SKM-1 (cell line): ENCODE results near the gene MX1.
A peak's percentile ranks its signal among the peaks of the same experiment; 100 is the strongest.
"Not testable (repeated sequence)": the region's sequence is repeated elsewhere in the genome, so short reads cannot be mapped to it uniquely, and the experiment has no call there.

Experiments
- DNase-seq: peaks from one replicate; lab custom pipeline; 2025; ENCODE audit not compliant: unreplicated experiment; lab: John Stamatoyannopoulos, UW

The MX1 gene

DNA sequence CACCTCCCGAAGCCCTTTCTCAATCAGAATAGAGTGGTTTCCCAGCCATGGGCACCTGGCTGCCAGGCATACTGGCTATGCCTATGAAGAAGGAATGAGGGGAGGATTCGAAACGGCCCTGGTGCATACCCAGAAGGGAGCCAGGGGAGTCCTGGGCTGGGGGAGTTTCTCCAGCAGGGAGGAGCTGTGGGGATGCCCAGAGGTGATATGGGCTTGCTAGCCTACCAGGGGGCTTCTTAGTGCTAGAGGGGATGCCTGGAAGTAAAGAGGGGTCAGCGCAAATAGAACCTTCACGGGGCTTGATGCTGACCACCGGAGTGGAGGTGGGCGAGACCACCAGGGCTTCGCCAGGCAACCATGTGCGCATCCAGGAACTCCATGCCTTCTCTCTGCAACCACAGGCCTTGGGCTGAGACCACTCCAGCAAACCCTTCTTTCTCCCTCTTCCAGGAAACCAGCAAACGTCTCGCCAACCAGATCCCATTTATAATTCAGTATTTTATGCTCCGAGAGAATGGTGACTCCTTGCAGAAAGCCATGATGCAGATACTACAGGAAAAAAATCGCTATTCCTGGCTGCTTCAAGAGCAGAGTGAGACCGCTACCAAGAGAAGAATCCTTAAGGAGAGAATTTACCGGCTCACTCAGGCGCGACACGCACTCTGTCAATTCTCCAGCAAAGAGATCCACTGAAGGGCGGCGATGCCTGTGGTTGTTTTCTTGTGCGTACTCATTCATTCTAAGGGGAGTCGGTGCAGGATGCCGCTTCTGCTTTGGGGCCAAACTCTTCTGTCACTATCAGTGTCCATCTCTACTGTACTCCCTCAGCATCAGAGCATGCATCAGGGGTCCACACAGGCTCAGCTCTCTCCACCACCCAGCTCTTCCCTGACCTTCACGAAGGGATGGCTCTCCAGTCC lies 18.2 kb upstream of the MX1 start:
- DNase-seq, result no peak

DNA sequence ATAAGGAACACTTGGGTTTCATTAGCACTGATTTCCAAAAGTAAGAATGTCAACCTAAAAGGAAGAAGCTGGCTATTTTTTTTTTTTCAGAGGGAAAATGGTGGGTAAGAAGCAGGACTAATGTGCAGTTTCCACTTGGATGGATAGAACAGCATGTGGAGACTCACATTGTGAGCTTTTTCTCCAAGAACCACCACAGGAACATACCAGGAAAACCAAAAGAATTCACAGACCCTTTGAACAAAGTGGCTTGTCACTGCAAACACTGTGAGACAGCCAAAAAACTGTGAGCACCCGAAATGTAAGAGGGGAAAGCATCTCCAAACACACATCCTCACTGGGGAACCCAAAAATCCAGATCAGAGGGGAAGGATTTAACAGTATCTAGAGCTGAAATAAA lies 15.7 kb upstream of the MX1 start:
- DNase-seq, result no peak

DNA sequence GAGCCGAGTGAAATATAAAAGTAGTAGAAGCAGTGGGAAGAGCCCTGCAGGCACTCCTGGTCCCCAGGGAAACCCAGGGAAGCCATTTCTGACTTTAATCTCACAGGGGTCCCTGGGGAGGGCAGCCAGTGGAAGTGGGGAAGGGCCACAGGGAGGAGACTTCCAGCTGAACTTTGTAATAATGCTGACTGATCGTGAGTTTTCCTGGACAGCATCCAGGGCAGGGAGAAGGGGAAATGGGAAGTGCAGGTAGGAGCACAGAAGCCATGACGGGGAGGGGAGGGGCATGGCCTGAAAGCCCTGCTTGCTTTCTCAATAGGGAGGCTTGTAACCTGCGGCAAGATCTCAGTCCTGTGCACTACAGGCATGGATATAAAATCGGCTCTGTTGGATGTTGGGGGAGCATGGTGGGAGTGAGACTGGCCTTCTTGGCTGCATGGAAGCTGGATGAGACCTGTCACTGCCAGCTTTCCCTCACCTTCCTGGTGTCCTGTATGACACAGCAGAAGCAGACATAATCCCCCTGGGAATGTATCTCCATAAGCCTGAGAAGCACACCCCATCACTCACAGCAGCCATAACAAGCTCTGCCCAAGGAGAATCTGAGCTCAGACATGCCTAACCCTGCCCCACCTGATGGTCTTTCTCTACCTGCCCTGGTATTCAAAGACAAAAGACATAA lies 15.1 kb upstream of the MX1 start:
- no peak for DNase-seq

DNA sequence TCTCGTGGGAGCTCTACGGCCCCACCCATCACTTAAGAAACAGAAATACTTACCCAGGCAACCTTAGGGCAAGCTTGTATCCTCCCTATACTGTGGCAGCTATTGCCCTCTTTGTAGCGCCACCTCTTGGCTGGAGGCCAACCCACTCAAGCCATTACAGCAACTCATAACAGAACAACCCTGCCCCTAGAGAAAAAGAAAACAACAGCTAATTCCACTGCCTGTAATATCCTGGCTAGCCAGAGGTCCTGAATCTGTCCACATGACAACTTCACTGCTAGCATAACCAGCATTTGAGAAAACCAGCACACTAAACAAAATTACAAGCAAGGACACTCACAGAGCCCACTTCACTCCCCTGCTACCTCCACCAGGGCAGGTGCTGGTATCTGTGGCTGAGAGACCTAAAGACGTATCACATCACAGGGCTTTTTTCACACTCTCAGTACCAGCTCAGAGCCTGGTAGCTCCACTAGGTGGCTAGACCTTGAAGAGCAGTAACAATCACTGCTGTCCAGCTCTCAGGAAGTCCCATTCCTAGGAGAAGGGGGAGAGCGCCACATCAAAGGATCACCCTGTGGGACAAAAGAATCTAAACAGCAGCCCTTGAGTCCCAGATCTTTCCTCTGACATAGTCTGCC lies 14.5 kb upstream of the MX1 start:
- no peak for DNase-seq

DNA sequence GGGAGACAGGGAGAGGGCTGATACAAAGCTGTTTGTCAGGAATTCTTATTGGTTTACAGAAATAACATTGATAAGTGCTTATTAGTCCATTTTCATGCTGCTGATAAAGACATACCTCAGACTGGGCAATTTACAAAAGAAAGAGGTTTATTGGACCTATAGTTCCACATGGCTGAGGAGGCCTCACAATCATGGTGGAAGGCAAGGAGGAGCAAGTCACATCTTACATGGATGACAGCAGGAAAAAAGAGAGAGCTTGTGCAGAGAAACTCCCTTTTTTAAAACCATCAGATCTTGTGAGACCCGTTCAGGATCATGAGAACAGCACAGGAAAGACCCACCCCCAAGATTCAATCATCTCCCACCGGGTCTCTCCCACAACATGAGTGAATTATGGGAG lies 8.5 kb upstream of the MX1 start:
- not testable (repeated sequence) for DNase-seq

DNA sequence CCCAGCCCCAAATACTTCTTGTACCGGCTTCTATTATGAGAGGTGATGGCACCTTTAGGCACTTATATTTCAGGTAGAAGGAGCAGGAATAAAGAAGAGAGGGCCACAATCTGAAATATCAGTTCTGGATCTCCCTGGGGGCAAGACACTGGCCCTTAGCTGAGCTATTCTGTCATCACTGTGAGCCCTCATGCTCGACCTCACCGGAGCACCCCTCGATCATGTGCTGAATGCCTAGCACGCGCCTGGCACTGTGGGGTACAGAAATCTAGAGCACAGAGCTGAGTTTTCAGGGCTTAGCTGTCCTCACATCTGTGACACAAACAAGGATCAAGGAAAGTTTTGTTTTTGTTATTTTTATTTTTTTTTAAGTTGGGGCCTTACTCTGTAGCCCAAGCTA lies 7.6 kb upstream of the MX1 start:
- no peak for DNase-seq

DNA sequence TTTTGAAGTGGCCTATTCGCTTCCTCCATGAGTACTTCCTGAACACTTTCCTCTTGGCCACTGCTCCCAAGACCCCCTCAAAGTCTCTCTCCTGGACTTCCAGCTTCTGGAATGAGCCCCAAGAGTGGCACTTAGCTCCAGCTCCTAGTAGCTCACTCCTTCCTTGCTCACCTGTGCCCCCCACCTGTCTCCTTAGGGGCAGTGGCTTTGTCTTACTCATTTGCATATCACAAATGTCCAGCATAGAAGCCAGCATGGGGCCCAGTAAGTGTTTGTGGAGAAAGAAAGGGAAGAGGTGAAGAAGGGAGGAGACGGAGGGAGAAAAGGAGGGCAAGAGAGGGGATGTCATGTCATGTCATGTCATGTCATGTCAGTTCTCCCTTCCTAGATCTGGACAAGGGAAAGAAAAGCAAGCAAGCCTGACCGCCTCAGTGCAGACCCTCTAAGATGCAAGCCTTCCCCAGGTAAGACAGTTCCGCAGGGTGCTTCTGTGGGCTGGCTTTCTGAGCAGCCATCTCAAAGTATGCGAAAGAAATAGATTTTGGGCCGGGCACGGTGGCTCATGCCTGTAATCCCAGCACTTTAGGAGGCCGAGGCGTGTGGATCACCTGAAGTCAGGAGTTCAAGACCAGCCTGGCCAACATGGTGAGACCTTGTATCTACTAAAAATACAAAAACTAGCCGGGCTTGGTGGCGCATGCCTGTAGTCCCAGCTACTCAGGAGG lies 6.9 kb upstream of the MX1 start:
- DNase-seq, result peak; percentile 14

DNA sequence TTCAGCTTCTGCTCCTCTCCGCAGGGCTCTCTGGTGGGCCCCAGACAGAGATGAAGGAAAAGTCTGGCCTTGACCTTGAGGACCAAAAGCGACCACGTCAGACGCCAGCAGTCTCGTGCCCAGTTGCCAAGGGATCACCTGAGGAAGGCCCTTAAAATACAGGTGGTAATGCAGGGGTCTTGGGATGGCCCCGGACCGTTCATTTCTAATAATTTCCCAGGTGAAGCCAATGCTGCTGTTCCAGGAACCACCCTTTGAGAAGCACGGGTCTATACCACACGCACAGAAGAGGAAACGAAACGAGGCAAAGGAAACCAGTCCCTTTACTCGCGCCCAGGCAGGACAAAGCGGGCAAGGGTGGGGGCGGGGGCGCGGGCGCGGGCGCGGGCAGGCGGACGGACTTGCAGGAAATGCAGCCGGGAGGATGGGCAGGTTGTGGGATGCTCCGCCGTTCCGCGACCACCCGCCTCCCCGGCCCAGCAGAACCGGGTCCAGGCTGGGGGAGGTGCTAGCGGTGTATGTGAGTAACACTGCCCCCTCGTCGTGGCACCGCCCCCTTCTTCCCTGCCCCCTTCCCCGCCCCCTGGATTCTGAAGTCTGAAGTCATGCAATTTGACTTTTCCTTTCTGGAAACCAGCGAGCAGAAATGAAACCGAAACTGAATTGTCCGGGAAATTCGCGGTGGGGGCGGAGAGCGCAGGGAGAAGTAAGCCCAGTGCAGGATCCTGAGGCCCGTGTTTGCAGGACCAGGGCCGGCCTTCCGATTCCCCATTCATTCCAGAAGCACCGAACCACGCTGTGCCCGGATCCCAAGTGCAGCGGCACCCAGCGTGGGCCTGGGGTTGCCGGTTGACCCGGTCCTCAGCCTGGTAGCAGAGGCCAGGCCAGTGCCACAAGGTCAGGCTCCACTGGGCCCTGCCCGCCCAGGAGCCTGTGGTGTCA lies 5.8 kb upstream of the MX1 start:
- DNase-seq, result peak; percentile 65

DNA sequence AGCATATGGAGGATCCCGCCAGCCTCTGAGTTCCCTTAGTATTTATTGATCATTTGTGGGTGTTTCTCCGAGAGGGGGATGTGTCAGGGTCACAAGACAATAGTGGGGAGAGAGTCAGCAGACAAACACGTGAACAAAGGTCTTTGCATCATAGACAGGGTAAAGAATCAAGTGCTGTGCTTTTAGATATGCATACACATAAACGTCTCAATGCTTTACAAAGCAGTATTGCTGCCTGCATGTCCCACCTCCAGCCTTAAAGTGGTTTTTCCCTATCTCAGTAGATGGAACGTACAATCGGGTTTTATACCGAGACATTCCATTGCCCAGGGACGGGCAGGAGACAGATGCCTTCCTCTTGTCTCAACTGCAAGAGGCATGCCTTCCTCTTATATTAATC lies 5.0 kb upstream of the MX1 start:
- DNase-seq, result not testable (repeated sequence)

DNA sequence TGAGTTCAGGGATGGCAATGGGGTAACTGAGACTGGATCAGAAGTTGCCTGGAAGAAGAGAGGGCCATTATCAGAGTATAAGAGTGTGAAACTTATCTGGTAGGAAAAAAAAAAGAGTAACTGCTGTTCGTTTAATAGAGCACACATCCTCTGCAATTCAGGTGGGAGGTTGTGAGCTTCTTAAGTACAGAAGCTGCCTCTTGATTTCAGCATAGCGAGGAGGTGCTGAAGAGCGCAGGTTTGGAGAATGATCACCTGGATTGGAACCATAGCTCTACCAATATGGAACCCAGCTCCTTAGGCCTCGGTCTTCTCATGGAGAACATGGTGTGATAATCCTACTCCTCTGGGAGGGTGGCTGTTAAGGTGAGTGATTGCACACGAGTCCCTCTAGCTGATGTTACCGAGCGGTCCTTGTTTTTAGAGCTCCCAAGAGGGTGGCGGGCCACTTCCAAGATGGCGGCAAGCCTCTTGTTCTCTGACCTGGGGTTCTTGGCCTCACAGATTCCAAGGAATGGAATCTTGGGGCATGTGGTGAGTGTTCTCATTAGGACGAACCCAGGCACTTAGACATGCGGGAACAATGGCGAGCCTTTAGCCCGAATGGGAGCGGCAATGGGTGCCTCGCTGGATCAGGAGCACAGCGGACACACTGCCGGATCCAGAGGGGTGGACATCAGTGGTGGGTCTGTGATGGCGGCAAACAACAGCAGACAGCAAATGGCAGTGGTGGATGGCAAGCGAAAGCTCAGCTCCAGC lies 3.3 kb upstream of the MX1 start:
- DNase-seq, result no peak

DNA sequence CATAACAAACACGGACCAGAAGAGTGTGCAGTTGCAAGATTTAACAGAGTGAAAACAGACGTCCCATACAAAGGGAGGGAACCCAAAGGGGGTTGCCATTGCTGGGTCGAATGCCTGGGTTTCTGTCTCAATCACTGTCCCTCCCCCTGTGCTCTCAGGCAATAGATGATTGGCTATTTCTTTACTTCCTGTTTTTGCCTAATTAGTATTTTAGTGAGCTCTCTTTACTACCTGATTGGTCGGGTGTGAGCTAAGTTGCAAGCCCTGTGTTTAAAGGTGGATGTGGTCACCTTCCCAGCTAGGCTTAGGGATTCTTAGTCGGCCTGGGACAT lies 2.8 kb upstream of the MX1 start:
- DNase-seq, result not testable (repeated sequence)

DNA sequence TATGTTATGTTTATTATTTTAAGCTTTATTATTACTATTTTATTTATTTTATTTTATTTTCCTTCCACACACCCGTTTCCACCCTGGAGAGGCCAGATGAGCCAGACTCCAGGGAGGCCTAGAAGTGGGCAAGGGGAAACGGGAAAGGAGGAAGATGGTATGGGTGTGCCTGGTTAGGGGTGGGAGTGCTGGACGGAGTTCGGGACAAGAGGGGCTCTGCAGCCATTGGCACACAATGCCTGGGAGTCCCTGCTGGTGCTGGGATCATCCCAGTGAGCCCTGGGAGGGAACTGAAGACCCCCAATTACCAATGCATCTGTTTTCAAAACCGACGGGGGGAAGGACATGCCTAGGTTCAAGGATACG lies 468 bp upstream of the MX1 start:
- no peak for DNase-seq

DNA sequence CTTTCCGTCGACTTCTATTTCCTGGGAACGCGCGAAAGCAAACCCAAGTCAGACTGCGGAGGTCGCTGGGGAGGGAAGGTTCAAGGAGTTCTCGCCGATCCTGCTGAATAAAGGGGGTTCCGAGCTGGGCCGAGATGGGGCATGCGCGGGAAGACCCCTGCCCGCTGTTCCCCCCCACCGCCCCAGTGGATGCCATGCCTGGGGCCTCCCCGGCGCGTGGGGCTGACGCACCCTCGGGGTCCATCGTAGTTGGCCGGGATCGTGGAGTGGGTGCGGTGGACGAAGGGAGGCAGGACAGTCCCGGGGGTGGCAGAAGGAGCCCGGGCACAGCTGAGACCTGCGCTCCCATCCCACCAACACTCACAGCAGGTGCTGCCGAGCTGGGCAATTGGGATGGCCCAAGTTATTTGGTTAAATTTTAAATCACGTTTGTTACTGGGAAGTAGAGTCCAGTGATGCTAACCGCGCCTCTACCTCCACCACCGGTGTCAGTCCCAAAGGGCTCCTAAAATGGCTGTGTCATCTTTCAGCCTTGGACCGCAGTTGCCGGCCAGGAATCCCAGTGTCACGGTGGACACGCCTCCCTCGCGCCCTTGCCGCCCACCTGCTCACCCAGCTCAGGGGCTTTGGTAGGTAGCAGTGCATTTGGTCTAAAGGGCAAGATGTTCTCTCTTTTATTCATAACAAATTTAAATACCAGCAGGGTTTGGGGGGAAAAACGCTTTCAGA lies 801 bp downstream of the MX1 start:
- no peak for DNase-seq

DNA sequence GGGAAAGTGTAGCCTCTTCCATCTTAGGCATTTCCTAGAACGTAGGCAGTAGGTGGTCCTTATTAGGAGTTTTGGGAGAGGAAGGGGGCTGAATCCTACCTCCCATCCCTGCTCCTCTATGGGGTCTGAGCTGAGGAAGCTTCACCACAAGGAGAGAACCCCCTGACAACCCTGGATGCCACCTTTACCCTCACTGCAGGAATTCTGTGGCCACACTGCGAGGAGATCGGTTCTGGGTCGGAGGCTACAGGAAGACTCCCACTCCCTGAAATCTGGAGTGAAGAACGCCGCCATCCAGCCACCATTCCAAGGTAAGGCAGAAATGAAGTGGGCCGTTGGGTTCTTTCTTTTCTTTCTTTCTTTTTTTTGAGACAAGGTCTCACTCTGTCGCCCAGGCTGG lies 1.5 kb downstream of the MX1 start:
- no peak for DNase-seq

DNA sequence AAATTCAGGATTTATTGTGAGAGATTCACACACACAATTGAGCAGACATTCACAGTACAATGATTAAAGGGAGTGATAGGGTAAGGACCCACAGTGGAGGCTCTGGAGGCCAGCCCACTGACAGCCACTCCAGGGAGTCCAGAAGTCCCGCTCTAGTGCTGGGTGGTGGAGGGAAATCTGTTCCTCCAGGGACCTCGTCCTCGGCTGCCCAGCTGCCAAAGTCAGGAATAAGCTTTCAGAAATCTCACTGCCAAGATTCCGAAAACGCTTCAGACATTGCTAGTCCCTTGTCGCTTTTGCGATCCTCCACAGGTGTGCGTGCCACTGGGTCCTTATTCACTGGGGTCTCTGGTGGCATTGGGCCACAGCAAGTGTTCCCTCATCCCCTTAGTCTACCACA lies 2.3 kb downstream of the MX1 start:
- no peak for DNase-seq

DNA sequence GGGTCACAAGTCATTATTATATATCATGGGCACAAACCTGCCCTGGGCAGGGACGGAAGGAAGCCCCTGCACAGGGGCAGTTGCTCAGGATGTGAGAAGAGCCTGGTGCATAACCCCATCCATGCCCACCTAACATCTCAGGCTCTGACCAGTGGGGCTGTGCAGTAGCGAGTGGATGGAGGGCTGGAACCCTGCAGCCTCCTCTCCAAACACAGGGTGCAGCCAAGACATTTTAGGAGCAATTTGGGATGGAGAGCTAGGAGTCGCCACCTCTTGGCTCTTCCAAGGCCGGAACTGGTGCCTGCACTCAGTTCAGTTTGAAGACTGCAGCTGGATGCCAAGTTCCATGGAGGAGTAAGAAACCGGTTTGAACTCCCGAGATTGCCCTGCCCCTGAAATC lies 2.8 kb downstream of the MX1 start:
- no peak for DNase-seq

DNA sequence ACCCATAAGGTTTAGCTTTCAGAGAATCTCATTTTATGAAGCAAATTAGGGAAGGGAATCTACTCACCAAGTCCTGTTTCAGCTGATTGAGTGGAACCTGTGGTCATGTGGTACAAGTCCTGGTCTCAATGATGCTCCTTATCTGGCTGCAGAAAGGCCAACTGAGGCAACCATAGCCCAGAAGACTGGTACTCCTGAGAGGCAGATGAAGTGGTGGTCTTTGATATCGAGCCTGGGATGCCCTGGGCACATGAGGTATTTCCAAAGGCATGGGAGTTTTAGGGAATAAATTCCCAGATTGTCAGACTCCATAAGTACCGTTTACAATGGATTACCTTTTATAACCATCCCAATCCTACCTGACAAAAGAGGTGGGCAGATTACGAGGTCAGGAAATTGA lies 3.3 kb downstream of the MX1 start:
- DNase-seq, result no peak

DNA sequence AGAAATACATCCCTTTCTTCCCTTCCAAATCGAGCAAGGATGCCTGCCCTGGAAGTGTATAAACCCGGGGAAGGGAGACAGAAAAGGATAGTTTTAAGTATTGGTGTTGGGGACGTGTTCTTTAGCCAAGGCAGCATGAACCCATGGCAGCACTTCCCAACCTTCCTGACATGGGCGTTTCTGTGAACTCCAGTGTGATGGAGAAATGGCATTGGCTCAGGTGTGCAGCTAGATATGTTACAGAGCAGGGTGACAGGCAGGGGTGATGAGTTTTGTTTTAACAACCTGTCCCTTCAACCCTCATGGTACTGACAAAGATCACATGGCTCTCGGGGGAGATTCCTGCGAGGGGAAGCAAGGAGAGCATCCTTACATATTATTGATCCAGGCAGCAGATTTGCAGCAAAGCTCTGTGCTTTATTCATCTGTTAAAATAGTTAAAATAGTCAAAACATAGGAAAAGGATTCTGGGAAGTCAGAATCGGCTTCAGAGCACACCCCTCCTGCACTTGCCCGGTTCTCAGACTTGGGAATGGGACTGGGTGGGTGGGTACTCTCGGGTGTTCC lies 4.0 kb downstream of the MX1 start:
- DNase-seq, result no peak
